Peyer's patch (tissue), 4 donors: ENCODE results near the gene HSD17B12. TPM values are rescaled to one million over a fixed set of nuclear protein-coding genes. Genes with fewer than 3 reads are reported as not detected.

Source experiments
- DNase-seq, 3 donors: peaks; one replicate each; pipeline ENCODE4 v3.0.0-alpha.2; 2017 to 2019
- H3K27ac ChIP-seq, 4 donors: fragments of 200-600 bp; sonication (generic); one replicate each; pipeline ENCODE4 v1.5.1; 2016 to 2019
- H3K27me3 ChIP-seq, 2 donors: fragments of 200-600 bp; sonication (generic); one replicate each; pipeline ENCODE4 v1.5.1; 2019
- H3K36me3 ChIP-seq, 3 donors: fragments of 200-600 bp; sonication (generic); one replicate each; pipeline ENCODE4 v1.5.1; 2016 to 2019
- H3K4me1 ChIP-seq, 4 donors: fragments of 200-600 bp; sonication (generic); one replicate each; pipeline ENCODE4 v1.5.1; 2016 to 2019
- H3K4me3 ChIP-seq, 4 donors: fragments of 200-600 bp; sonication (generic); 1 replicate in 3 of 4; 2 replicates in 1 of 4; pipeline ENCODE4 v1.5.1; 2016 to 2019; ENCODE audit warnings: mild to moderate bottlenecking in 1 of 4
- H3K9me3 ChIP-seq, 4 donors: fragments of 200-600 bp; sonication (generic); one replicate each; pipeline ENCODE4 v1.5.1; 2016 to 2019; ENCODE audit warnings: mild to moderate bottlenecking in 1 of 4
- POLR2A ChIP-seq, 2 donors: fragments of 450-650 bp; IDR thresholded peaks; one replicate each; pipeline ENCODE4 v1.5.1; 2017; ENCODE audit warnings: antibody characterized with exemption in 2 of 2, mild to moderate bottlenecking in 2 of 2, moderate library complexity in 2 of 2
- total RNA-seq, 4 donors: library from RNA; depleted of rRNA; stranded (reverse); fragments of >200 nt; gene quantifications; one replicate each; pipeline ENCODE4 v1.1.0, GENCODE V29; 2016
- TF ChIP-seq, protein P1 (sequence below), 6 experiments: fragments of 450-650 bp in 4 of 6; fragments of 200-600 bp in 2 of 6; sonication (generic) in 1 of 6; IDR thresholded peaks; one replicate each; pipeline ENCODE4 v1.5.1; 2017 to 2019; ENCODE audit warnings: antibody characterized with exemption in 6 of 6, mild to moderate bottlenecking in 3 of 6, moderate library complexity in 1 of 6

The HSD17B12 gene
- total RNA-seq, 4 donors from 2014 or later = 12.4 to 69.0 (median 59.4) TPM

DNA sequence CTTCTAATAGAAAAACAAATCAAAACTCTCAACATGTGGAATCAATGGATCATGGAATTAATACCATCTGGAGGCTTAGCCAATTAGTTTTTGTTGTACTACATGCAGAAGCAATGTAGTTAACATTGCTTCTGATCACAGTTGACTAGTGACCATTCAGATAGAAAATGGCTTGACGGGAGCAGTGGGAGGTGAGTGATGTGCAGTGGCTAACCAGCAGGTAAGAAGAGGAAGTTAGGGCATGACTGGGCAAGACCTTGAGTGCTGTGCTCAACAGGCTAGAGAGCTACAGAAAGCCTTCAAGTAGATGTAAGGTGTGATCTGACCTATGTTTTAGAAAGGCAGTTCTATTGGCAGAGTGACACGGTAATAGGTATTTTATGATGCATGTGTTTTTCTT, 139.4 kb downstream of the HSD17B12 start:
- no peaks in the 10 kb centered on the region for H3K27me3 ChIP-seq
- H3K36me3 ChIP-seq = peaks cover 0 to 15% (median 0%) of the 10 kb centered on the region in 3 donors
- no peak for TF ChIP-seq POLR2A (IDR thresholded peaks at IDR 0.05)
- TF ChIP-seq, protein P1, sequence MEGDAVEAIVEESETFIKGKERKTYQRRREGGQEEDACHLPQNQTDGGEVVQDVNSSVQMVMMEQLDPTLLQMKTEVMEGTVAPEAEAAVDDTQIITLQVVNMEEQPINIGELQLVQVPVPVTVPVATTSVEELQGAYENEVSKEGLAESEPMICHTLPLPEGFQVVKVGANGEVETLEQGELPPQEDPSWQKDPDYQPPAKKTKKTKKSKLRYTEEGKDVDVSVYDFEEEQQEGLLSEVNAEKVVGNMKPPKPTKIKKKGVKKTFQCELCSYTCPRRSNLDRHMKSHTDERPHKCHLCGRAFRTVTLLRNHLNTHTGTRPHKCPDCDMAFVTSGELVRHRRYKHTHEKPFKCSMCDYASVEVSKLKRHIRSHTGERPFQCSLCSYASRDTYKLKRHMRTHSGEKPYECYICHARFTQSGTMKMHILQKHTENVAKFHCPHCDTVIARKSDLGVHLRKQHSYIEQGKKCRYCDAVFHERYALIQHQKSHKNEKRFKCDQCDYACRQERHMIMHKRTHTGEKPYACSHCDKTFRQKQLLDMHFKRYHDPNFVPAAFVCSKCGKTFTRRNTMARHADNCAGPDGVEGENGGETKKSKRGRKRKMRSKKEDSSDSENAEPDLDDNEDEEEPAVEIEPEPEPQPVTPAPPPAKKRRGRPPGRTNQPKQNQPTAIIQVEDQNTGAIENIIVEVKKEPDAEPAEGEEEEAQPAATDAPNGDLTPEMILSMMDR (IDR thresholded peaks at IDR 0.05) = no peak

GRCh38 chr11:43823316-43823715, 142.8 kb downstream of the HSD17B12 start:
- no peak overlapping the region for H3K27ac ChIP-seq
- no peak for DNase-seq
- no peaks in the 10 kb centered on the region for H3K27me3 ChIP-seq
- no peak overlapping the region for H3K4me3 ChIP-seq
- TF ChIP-seq, protein P1 (IDR thresholded peaks at IDR 0.05) = no peak
- H3K36me3 ChIP-seq = peaks cover 0 to 10% (median 0%) of the 10 kb centered on the region in 3 donors
- H3K9me3 ChIP-seq = no peaks in the 10 kb centered on the region
- no peaks in the 10 kb centered on the region for H3K4me1 ChIP-seq

More for the DNA sequence above, 139.4 kb downstream of the HSD17B12 start:
- Histone ChIP-seq H3K27ac (no peak overlapping the region), H3K9me3 (no peaks in the 10 kb centered on the region), H3K4me1 (no peaks in the 10 kb centered on the region), H3K4me3 (no peak overlapping the region)
- no peak for DNase-seq

DNA sequence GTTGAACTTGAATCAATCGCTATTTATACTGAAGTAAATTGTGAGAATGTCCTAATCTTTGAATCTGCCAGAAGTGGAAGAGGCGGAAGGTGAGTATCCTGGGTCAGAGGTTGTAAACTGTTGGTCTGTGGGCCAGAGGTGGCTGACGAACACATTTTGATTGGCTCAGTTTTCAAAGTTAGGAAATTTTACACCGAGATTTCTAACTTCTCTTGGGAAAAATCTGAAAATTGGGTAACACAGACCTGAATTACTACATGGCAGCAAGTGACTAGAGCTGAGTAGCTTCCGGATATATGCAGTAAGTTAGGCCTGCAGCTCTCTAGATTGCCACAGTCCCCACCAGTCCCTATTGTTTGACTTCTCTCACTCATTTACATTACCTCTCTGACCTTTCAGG, 143.3 kb downstream of the HSD17B12 start:
- peaks cover 0 to 10% (median 0%) of the 10 kb centered on the region in 3 donors for H3K36me3 ChIP-seq
- no peak overlapping the region for H3K27ac ChIP-seq
- no peaks in the 10 kb centered on the region for H3K9me3 ChIP-seq
- H3K27me3 ChIP-seq = no peaks in the 10 kb centered on the region
- TF ChIP-seq, protein P1 (IDR thresholded peaks at IDR 0.05) = no peak
- TF ChIP-seq POLR2A (IDR thresholded peaks at IDR 0.05) = no peak
- no peaks in the 10 kb centered on the region for H3K4me1 ChIP-seq
- no peak overlapping the region for H3K4me3 ChIP-seq
- no peak for DNase-seq

GRCh38 chr11:43825217-43825816, 144.8 kb downstream of the HSD17B12 start:
- no peaks in the 10 kb centered on the region for H3K9me3 ChIP-seq
- no peak for DNase-seq
- H3K4me3 ChIP-seq = no peak overlapping the region
- peaks cover 0 to 5% (median 0%) of the 10 kb centered on the region in 3 donors for H3K36me3 ChIP-seq
- H3K27me3 ChIP-seq = no peaks in the 10 kb centered on the region
- no peaks in the 10 kb centered on the region for H3K4me1 ChIP-seq
- TF ChIP-seq, protein P1 (IDR thresholded peaks at IDR 0.05) = peak in 5 of 6 experiments; percentile 20 to 47 (median 45)
- TF ChIP-seq POLR2A (IDR thresholded peaks at IDR 0.05) = no peak
- H3K27ac ChIP-seq = no peak overlapping the region

DNA sequence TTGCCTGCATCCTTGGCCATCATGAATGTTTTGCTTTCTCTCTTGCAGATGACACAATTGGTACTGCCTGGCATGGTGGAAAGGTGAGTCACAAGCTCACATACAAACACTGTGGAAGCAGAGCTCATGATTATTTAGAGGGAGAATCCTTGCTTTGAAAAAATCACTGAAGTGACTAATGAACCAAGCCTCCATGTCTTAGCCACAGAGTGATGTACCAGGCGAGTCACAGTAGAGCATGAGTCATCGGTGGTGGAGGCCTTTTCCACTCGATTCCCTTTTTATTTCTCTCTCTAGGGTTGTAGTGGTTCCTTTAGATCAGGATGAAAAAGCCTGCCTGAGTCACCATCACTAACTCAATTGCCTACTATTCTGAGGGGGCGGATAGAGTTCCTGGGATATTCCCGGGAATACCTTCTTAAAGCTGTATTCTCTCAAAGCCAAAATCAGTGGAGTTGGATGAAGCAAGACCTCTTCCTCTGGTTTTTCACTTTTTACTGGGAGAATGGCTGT, 150.4 kb downstream of the HSD17B12 start:
- peak in 1 of 3 donors; percentile 55 for DNase-seq

More for the DNA sequence above, 150.4 kb downstream of the HSD17B12 start:
- no peaks in the 10 kb centered on the region for H3K9me3 ChIP-seq
- H3K36me3 ChIP-seq = no peaks in the 10 kb centered on the region
- TF ChIP-seq, protein P1 (IDR thresholded peaks at IDR 0.05) = no peak
- TF ChIP-seq POLR2A (IDR thresholded peaks at IDR 0.05) = no peak
- no peak overlapping the region for H3K4me3 ChIP-seq
- no peaks in the 10 kb centered on the region for H3K27me3 ChIP-seq
- H3K4me1 ChIP-seq = no peaks in the 10 kb centered on the region
- H3K27ac ChIP-seq = no peak overlapping the region
